ENCODE measurements around the gene GNG7. TPM values are rescaled to one million over a fixed set of nuclear protein-coding genes. Genes with fewer than 3 reads are reported as not detected.

Gene GNG7
- polyA plus RNA-seq, 1 of the 3 experiments (the other 2 are of a cell fraction): 2.2 TPM

DNA sequence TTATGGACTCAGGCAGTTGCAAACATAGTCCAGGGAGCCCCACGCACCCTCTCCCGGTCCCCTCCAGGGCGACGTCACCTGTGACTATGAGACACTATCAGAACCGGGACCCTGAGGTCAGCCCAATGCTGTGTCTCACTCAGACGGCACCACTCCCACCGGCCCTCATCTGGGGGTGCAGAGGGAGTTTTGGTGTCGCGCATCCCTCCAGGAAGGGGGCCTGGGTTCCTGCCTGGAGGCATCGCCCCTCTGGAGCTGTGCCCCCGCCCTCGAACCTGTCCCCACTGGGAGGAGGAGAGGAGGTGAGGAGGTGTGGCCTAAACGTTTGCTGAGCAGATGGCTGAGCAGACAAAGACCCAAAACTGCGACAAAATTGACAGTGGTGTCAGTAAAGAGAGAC, 175.3 kb downstream of the GNG7 start:
- H4K20me1 ChIP-seq (ENCODE audit: insufficient read depth): no peaks in the 10 kb centered on the region
- no peaks in the 10 kb centered on the region; a peak in 2 of 4 replicates for H3K4me1 ChIP-seq (ENCODE audit: control insufficient read depth in 1 of 2, insufficient read depth in 2 of 2, low read depth in 1 of 2, low read length in 1 of 2)
- H3K4me3 ChIP-seq (ENCODE audit: low read depth in 2 of 2, low read length in 1 of 2): no peak overlapping the region
- H3K4me2 ChIP-seq: no peak overlapping the region
- no peak overlapping the region for H2AFZ ChIP-seq (ENCODE audit: low read depth)
- TF ChIP-seq, protein P1, sequence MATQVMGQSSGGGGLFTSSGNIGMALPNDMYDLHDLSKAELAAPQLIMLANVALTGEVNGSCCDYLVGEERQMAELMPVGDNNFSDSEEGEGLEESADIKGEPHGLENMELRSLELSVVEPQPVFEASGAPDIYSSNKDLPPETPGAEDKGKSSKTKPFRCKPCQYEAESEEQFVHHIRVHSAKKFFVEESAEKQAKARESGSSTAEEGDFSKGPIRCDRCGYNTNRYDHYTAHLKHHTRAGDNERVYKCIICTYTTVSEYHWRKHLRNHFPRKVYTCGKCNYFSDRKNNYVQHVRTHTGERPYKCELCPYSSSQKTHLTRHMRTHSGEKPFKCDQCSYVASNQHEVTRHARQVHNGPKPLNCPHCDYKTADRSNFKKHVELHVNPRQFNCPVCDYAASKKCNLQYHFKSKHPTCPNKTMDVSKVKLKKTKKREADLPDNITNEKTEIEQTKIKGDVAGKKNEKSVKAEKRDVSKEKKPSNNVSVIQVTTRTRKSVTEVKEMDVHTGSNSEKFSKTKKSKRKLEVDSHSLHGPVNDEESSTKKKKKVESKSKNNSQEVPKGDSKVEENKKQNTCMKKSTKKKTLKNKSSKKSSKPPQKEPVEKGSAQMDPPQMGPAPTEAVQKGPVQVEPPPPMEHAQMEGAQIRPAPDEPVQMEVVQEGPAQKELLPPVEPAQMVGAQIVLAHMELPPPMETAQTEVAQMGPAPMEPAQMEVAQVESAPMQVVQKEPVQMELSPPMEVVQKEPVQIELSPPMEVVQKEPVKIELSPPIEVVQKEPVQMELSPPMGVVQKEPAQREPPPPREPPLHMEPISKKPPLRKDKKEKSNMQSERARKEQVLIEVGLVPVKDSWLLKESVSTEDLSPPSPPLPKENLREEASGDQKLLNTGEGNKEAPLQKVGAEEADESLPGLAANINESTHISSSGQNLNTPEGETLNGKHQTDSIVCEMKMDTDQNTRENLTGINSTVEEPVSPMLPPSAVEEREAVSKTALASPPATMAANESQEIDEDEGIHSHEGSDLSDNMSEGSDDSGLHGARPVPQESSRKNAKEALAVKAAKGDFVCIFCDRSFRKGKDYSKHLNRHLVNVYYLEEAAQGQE (IDR thresholded peaks at IDR 0.05; ENCODE audit: low read depth, low read length): no peak
- TF ChIP-seq RCOR1 (IDR thresholded peaks at IDR 0.05; ENCODE audit: low read length) (no peak), MXI1 (IDR thresholded peaks at IDR 0.05; ENCODE audit: low read depth, low read length) (no peak), JUND (IDR thresholded peaks at IDR 0.05) (no peak)
- TF ChIP-seq, protein P2, sequence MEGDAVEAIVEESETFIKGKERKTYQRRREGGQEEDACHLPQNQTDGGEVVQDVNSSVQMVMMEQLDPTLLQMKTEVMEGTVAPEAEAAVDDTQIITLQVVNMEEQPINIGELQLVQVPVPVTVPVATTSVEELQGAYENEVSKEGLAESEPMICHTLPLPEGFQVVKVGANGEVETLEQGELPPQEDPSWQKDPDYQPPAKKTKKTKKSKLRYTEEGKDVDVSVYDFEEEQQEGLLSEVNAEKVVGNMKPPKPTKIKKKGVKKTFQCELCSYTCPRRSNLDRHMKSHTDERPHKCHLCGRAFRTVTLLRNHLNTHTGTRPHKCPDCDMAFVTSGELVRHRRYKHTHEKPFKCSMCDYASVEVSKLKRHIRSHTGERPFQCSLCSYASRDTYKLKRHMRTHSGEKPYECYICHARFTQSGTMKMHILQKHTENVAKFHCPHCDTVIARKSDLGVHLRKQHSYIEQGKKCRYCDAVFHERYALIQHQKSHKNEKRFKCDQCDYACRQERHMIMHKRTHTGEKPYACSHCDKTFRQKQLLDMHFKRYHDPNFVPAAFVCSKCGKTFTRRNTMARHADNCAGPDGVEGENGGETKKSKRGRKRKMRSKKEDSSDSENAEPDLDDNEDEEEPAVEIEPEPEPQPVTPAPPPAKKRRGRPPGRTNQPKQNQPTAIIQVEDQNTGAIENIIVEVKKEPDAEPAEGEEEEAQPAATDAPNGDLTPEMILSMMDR (IDR thresholded peaks at IDR 0.05): no peak
- CTCF ChIA-PET: interaction anchor here (0.8 kb wide), 1 partner anchor 16 kb away, joined by 3 read pairs; no protein-coding TSS in a partner anchor
- H3K27ac ChIP-seq (ENCODE audit: low read depth in 2 of 2, low read length in 1 of 2): no peak overlapping the region
- WGBS (ENCODE audit: low lambda C conversion rate): 91% methylated on average over 11 of the region's 14 CpGs
- no peaks in the 10 kb centered on the region for H3K9me2 ChIP-seq
- H3K79me2 ChIP-seq (ENCODE audit: insufficient read depth): no peaks in the 10 kb centered on the region
- H3K9ac ChIP-seq: no peak overlapping the region
- POLR2A ChIA-PET: no interaction called here
- no peaks in the 10 kb centered on the region for H3K36me3 ChIP-seq (replicated peaks in 1 of 2; ENCODE audit: control insufficient read depth in 1 of 2, insufficient read depth in 2 of 2, low read length in 1 of 2)
- DNase-seq: no peak
- H3K9me3 ChIP-seq: 0 out of 2 replicates have a peak, but pooled peaks cover 2% of the 10 kb centered on the region
- H3K27me3 ChIP-seq (ENCODE audit: insufficient read depth): no peaks in the 10 kb centered on the region
- H3F3A ChIP-seq (replicated peaks; ENCODE audit: insufficient read depth): peaks cover 34% of the 10 kb centered on the region

DNA sequence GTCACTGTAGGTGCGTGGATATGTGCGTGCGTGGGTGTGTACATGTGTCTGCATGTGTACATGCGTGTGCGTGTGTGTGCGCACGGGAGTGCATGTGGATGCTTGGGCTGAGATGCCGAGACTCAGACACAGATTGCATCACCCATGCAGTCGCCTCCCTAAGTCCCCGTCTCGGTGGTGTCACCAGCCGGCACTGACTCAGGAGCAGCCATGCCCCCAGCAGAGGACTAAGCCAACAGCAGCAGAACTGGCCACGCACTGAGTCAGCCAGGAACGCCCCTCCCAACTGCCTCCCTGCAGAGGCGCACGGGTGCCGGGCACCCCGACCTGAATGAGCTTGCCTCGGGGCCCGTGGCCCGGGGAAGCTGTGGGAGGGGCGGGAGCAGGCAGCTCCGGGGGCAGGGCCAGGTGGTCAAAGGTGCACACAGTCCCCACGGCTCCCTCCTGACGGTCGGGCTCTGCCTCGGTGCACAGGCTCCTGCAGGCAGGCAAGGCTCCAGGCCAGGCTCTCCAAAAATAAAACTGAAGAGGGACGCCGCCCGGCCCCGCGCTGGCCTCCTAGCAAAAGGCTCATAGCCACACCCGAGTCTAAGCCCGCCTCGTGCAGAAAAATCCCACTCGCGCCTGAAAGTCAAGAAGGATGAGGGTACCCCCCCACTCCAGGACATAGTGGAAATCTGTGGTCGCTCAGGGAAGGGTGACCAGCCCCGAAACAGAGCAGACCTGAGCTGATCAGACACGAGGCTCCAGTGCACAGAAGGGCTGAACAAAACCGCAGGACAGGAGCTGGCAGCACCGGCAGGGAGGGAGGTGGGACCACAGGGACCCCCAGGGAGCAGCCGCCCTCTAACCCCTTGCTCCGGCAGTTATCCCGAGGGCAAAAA, 177.4 kb downstream of the GNG7 start:
- H3K4me3 ChIP-seq (ENCODE audit: low read depth in 2 of 2, low read length in 1 of 2): peak overlapping the region; percentile 13 to 39; a peak in 2 of 4 replicates
- POLR2A ChIA-PET: no interaction called here
- H3K9ac ChIP-seq: no peak overlapping the region
- H4K20me1 ChIP-seq (ENCODE audit: insufficient read depth): no peaks in the 10 kb centered on the region
- peak overlapping the region in 1 of 2 experiments; percentile 30; a peak in 2 of 4 replicates for H3K27ac ChIP-seq (ENCODE audit: low read depth in 2 of 2, low read length in 1 of 2)
- no peaks in the 10 kb centered on the region; a peak in 2 of 4 replicates for H3K4me1 ChIP-seq (ENCODE audit: control insufficient read depth in 1 of 2, insufficient read depth in 2 of 2, low read depth in 1 of 2, low read length in 1 of 2)
- no peaks in the 10 kb centered on the region for H3K27me3 ChIP-seq (ENCODE audit: insufficient read depth)
- CTCF ChIA-PET: no interaction called here
- no peaks in the 10 kb centered on the region for H3K9me2 ChIP-seq
- DNase-seq: no peak
- no peaks in the 10 kb centered on the region for H3K9me3 ChIP-seq
- no peaks in the 10 kb centered on the region for H3K79me2 ChIP-seq (ENCODE audit: insufficient read depth)
- no peak for TF ChIP-seq GATA2 (CRISPR knock-in tag; IDR thresholded peaks at IDR 0.05)
- TF ChIP-seq RCOR1 (IDR thresholded peaks at IDR 0.05; ENCODE audit: low read length): no peak
- no peak for TF ChIP-seq RXRA (IDR thresholded peaks at IDR 0.05; ENCODE audit: borderline replicate concordance, low read depth)
- TF ChIP-seq MEF2A (IDR thresholded peaks at IDR 0.05; ENCODE audit: borderline replicate concordance, low read depth): no peak
- TF ChIP-seq, protein P2 (IDR thresholded peaks at IDR 0.05): no peak
- no peak; the same call in 1 of the 2 replicates for TF ChIP-seq NFIC (IDR thresholded peaks at IDR 0.05; ENCODE audit: borderline replicate concordance)
- no peak for TF ChIP-seq CHD2 (IDR thresholded peaks at IDR 0.05; ENCODE audit: low read length, partially characterized antibody)
- no peak for TF ChIP-seq MXI1 (IDR thresholded peaks at IDR 0.05; ENCODE audit: low read depth, low read length)
- TF ChIP-seq POLR2AphosphoS5 (IDR thresholded peaks at IDR 0.05; ENCODE audit: low read depth, low read length): no peak
- peak; percentile 68; the same call in 1 of the 2 replicates for TF ChIP-seq FOSL2 (IDR thresholded peaks at IDR 0.05; ENCODE audit: borderline replicate concordance, low read depth)
- TF ChIP-seq TCF12 (IDR thresholded peaks at IDR 0.05): peak; percentile 47; the same call in 1 of the 2 replicates
- TF ChIP-seq, protein P3, sequence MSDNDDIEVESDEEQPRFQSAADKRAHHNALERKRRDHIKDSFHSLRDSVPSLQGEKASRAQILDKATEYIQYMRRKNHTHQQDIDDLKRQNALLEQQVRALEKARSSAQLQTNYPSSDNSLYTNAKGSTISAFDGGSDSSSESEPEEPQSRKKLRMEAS (IDR thresholded peaks at IDR 0.05; ENCODE audit: low read depth): no peak
- no peak for TF ChIP-seq FOXJ3 (CRISPR knock-in tag; IDR thresholded peaks at IDR 0.05)
- no peaks in the 10 kb centered on the region for H3K36me3 ChIP-seq (replicated peaks in 1 of 2; ENCODE audit: control insufficient read depth in 1 of 2, insufficient read depth in 2 of 2, low read length in 1 of 2)
- H3F3A ChIP-seq (replicated peaks; ENCODE audit: insufficient read depth): peaks cover 30% of the 10 kb centered on the region
- H3K4me2 ChIP-seq: peak overlapping the region; percentile 60; the same call in 1 of the 2 replicates
- peak overlapping the region; percentile 73; the same call in 1 of the 2 replicates for H2AFZ ChIP-seq (ENCODE audit: low read depth)
- 45% methylated on average over 29 of the region's 45 CpGs for WGBS (ENCODE audit: low lambda C conversion rate)
